HG03432 (cell line): ENCODE measurements around the gene ATCAY.

ENCODE experiments used
- ATAC-seq: cut with Tn5 transposase; IDR thresholded peaks from one replicate; pipeline ENCODE4 v1.9.1; 2021; ENCODE audit warnings: mild to moderate bottlenecking, moderate library complexity; ENCODE audit not compliant: unreplicated experiment

The ATCAY gene

GRCh38 chr19:3968556-3969434 is 88.3 kb downstream of the ATCAY start:
- ATAC-seq = no peak

DNA sequence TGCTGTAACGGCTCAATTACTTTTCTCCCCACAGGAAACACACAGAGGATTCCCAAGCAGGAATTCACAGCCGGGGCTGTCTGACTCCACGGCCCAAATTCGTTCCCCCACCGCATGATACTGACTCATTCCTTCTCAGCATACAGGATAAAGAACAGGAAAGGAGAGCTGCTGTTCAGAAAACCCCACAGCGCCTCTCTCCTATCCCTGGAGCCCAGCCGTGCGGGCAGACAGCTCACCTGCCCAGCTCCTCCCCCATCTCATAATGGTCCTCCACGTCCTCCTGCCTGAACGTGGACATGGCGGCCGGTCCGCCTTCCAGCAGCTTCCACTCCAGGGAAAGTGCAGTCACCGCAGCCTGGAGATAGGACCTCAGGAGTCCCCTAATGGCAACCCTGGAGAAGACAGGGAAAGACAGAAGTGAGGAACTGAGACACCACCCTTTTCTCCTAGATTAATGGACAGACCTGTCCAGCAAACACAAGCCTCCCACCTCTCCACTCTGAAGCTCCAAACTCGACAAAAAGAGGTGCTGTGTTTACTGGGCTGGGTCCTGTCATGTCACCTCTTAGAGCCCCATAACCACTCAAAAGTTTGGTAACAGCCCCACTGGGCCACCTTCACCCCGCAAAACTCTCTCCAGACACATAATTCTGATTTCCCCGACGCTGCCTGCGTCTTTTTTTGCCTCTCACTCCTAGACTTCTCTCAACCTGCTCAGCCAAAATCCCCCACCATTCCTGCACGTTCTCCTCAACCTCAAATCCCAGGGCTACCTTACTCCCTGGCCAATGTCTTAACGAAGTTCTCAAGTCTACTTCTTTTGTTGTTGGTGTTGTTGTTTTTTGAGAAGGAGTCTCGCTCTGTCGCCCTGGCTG is 89.2 kb downstream of the ATCAY start:
- no peak for ATAC-seq

GRCh38 chr19:3970313-3970807 is 89.9 kb downstream of the ATCAY start:
- ATAC-seq = no peak

DNA sequence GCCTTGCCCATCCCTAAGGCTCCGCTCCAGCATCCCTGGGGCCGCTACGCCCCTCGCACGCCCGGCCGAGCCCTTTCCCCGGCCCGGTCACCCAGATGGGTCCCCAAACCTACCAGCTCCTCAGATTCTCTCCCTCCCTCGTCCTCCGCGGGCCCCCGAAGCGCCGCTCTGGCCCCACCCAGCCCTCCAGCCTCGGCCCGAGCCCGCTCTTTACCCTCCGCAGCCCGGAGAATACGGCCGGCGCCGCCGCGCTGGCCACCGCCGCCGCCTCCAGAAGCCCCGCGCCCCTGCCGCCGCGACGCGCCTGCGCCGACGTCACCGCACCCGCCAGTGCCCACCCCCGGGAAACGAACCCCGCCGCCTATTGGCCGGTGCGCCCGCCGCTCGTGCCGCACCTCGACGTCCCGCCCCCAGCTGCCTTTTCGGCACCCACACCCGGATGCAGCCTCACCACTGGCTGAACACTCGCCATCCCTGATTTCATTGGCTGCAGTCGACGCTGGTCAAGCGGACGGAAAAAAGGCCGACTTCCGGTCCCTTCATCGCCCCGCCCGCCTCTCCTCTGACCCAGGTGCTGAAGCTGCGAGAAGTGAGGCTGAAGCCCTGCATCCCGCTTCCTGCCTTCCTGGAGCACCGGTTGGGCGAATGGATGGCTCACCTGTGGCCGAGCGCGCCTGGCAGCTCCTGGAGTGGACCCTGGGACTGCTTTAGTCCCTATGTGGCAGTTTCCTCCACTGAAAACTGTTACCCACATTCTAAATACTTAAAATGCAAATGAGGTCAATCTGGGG is 90.5 kb downstream of the ATCAY start, which contains the start of gene DAPK3:
Gene DAPK3 (minus strand): TSS at position 292 of the 791 bp plus-strand sequence. CDS start 1,364 bp downstream, outside the sequence.
- peak; percentile 94 for ATAC-seq

DNA sequence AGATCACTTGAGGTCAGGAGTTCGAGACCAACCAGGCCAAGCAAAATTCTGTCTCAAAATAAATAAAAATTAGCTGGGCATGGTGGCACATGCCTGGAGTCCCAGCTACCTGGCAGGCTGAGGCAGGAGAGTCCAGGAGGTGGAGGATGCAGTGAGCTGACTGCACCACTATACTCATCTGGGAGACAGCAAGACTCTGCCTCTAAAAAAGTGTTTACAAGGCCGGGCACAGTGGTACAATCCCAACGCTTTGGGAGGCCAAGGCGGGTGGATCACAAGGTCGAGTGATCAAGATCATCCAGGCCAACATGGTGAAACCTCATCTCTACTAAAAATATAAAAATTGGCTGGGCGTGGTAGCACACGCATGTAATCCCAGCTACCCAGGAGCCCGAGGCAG is 94.7 kb downstream of the ATCAY start:
- ATAC-seq = no peak

- ATAC-seq = no peak
Observed at GRCh38 chr19:3975637-3976087, 95.2 kb downstream of the ATCAY start.

GRCh38 chr19:3976495-3977241 is 96.2 kb downstream of the ATCAY start:
- no peak for ATAC-seq
